ENCODE data around the gene ATP5PO.

Gene ATP5PO, protein sequence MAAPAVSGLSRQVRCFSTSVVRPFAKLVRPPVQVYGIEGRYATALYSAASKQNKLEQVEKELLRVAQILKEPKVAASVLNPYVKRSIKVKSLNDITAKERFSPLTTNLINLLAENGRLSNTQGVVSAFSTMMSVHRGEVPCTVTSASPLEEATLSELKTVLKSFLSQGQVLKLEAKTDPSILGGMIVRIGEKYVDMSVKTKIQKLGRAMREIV

GRCh38 chr21:33915368-33916199 is at the start of gene ATP5PO:
Gene ATP5PO, minus strand, starts transcription at chr21:33915804. Its CDS starts 41 bp downstream, at chr21:33915763.
- no peaks in the 10 kb centered on the region for H3K4me1 ChIP-seq (ENCODE audit: insufficient read depth, poor library complexity, severe bottlenecking)
- H3K36me3 ChIP-seq (ENCODE audit: low read depth), result peaks cover 37% of the 10 kb centered on the region
- ATAC-seq (ENCODE audit: low read depth), result peak; percentile 100
- H3K4me3 ChIP-seq (ENCODE audit: severe bottlenecking), result peak within 1 kb of the TSS; percentile 75
- TF ChIP-seq, protein P1, sequence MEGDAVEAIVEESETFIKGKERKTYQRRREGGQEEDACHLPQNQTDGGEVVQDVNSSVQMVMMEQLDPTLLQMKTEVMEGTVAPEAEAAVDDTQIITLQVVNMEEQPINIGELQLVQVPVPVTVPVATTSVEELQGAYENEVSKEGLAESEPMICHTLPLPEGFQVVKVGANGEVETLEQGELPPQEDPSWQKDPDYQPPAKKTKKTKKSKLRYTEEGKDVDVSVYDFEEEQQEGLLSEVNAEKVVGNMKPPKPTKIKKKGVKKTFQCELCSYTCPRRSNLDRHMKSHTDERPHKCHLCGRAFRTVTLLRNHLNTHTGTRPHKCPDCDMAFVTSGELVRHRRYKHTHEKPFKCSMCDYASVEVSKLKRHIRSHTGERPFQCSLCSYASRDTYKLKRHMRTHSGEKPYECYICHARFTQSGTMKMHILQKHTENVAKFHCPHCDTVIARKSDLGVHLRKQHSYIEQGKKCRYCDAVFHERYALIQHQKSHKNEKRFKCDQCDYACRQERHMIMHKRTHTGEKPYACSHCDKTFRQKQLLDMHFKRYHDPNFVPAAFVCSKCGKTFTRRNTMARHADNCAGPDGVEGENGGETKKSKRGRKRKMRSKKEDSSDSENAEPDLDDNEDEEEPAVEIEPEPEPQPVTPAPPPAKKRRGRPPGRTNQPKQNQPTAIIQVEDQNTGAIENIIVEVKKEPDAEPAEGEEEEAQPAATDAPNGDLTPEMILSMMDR (IDR thresholded peaks at IDR 0.05; ENCODE audit: poor library complexity, severe bottlenecking), result no peak
- no peaks in the 10 kb centered on the region for H3K9me3 ChIP-seq (ENCODE audit: severe bottlenecking)
- peak within 1 kb of the TSS; percentile 25 for H3K27ac ChIP-seq (ENCODE audit: poor library complexity, severe bottlenecking)
- DNase-seq (ENCODE audit: low spot score), result peak; percentile 96
- no peaks in the 10 kb centered on the region for H3K27me3 ChIP-seq (ENCODE audit: insufficient read depth, poor library complexity, severe bottlenecking)

- H3K4me1 ChIP-seq (ENCODE audit: insufficient read depth, poor library complexity, severe bottlenecking), result peaks cover 15% of the 10 kb centered on the region
- no peak overlapping the region for H3K27ac ChIP-seq (ENCODE audit: poor library complexity, severe bottlenecking)
- no peaks in the 10 kb centered on the region for H3K36me3 ChIP-seq (ENCODE audit: low read depth)
- ATAC-seq (ENCODE audit: low read depth) (no peak), DNase-seq (ENCODE audit: low spot score) (no peak)
- TF ChIP-seq, protein P1 (IDR thresholded peaks at IDR 0.05; ENCODE audit: poor library complexity, severe bottlenecking), result no peak
- H3K9me3 ChIP-seq (ENCODE audit: severe bottlenecking), result peaks cover 2% of the 10 kb centered on the region
- H3K27me3 ChIP-seq (ENCODE audit: insufficient read depth, poor library complexity, severe bottlenecking), result no peaks in the 10 kb centered on the region
- no peak overlapping the region for H3K4me3 ChIP-seq (ENCODE audit: severe bottlenecking)
These were observed 49.2 kb upstream of the ATP5PO start for GRCh38 chr21:33964706-33965325.

DNA sequence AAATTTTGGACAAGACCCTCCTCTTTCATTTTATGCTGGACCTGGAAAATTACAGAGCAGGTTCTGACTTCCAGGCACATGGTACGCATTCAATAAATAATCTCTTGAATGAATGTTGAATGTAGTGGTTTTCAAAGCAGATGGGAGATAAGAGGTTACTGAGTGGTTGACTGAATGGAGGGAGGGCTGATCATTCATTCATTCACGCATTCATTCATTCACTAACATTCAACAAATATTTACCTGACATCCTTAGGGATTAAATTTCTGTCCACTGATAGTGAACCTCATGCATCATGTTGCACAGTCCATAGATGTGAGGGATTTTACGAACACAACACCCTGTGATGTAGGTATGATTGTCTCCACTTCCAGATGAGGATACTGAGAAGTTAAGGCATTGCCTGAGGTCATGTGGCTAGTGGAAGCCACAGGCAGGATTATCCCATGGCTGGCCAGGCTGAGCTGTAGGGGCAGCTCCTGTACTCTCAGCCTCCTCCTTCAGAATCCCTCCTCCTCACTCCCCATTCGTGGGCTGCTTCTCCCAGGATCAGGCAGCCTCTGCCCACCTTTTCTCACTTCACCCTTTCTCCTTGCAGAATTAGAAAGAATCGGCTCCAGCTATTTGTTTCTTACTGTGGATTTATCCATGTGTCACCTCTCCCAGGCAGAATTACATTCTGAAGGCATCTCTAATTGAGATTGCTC is 48.4 kb upstream of the ATP5PO start:
- Histone ChIP-seq H3K9me3 (ENCODE audit: severe bottlenecking) (peaks cover 9% of the 10 kb centered on the region), H3K4me3 (ENCODE audit: severe bottlenecking) (no peak overlapping the region), H3K27ac (ENCODE audit: poor library complexity, severe bottlenecking) (no peak overlapping the region), H3K27me3 (ENCODE audit: insufficient read depth, poor library complexity, severe bottlenecking) (no peaks in the 10 kb centered on the region), H3K36me3 (ENCODE audit: low read depth) (no peaks in the 10 kb centered on the region), H3K4me1 (ENCODE audit: insufficient read depth, poor library complexity, severe bottlenecking) (peaks cover 10% of the 10 kb centered on the region)
- no peak for ATAC-seq (ENCODE audit: low read depth)
- TF ChIP-seq, protein P1 (IDR thresholded peaks at IDR 0.05; ENCODE audit: poor library complexity, severe bottlenecking), result no peak
- DNase-seq (ENCODE audit: low spot score), result no peak

DNA sequence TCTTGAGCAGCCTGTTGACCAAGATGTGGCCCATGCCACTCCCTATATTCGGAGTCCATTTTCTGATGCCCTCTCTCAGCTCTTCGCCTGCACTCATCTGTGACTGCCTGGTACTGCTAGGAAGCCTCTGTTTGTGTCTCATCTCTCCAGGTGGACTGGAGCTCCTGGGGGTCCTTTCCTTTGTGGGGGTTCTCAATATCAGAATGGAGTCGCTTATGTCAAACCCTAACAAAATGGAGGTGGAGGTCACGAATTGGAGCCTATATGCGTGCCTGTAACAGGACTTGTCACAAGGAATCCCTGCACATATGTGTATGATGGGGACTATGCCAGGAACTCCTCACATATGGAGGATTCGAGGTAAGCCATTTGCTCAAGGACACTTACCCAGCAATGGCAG is 46.7 kb upstream of the ATP5PO start:
- Histone ChIP-seq H3K36me3 (ENCODE audit: low read depth) (no peaks in the 10 kb centered on the region), H3K4me1 (ENCODE audit: insufficient read depth, poor library complexity, severe bottlenecking) (no peaks in the 10 kb centered on the region), H3K9me3 (ENCODE audit: severe bottlenecking) (peaks cover 9% of the 10 kb centered on the region), H3K27me3 (ENCODE audit: insufficient read depth, poor library complexity, severe bottlenecking) (no peaks in the 10 kb centered on the region), H3K27ac (ENCODE audit: poor library complexity, severe bottlenecking) (no peak overlapping the region), H3K4me3 (ENCODE audit: severe bottlenecking) (no peak overlapping the region)
- DNase-seq (ENCODE audit: low spot score) (no peak), ATAC-seq (ENCODE audit: low read depth) (no peak)
- TF ChIP-seq, protein P1 (IDR thresholded peaks at IDR 0.05; ENCODE audit: poor library complexity, severe bottlenecking), result no peak

Data from RWPE2 (cell line).